COLO668 (cell line): ENCODE results near the gene ERC1.
"Not testable (repeated sequence)": the region's sequence is repeated elsewhere in the genome, so short reads cannot be mapped to it uniquely, and the experiment has no call there.

Experiments
- DNase-seq: peaks from one replicate; lab custom pipeline; 2025; ENCODE audit not compliant: unreplicated experiment; lab: John Stamatoyannopoulos, UW

ERC1 gene

DNA sequence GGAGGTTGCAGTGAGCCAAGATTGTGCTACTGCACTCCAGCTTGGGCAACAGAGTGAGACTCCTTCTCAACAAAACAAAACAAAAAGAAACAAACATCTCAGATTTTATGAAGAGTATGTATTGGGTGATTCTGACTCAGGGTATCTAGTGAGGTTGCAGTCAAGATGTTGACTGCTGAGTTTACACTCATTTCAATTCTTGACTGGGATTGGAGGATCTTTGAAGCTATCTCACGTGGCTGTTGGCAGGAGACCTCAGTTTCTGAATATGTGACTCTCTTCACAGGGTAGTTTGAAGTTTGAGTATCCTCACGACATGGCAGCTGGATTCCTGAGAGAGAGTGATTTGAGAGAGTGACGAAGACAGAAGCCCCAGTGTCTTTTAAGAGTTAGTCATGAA, 29.4 kb downstream of the ERC1 start:
- DNase-seq, result no peak

DNA sequence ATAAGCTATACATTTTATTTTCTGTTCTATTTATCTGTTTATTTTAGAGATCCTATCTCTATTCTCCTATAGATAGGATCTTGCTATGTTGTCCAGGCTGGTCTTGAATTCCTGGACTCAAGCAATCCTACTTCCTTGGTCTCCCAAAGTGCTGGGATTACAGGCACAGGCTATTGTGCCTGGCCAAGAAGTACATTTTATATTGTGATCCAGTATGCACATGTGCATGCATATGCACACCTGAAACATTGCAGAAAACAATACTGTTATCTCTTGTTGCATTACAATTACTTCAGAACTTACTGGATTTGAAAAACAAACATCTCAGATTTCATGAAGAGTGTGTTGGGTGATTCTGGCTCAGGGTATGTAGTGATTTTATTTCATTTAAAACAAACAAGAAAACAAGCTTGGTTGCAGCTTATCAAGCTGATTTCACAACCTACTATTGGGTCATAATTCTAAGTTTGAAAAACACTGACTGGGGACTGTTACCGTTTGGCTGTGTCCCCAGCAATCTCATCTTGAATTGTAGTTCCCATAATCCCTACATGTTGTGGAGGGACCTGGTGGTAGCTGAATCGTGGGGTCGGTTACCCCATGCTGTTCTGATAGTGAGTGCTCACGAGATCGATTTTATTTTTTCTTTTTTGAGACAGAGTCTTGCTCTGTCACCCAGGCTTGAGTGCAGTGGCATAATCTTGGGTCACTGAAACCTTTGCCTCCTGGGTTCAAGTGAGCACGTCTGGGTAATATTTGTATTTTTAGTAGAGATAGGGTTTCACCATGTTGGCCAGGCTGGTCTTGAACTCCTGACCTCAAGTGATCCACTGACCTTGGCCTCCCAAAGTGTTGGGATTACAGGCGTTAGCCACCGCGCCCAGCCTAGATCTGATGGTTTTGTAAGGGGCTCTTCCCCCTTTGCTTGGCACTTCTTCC, 31.3 kb downstream of the ERC1 start:
- no peak for DNase-seq

GRCh38 chr12:1030779-1031178, 39.8 kb downstream of the ERC1 start:
- DNase-seq, result no peak

DNA sequence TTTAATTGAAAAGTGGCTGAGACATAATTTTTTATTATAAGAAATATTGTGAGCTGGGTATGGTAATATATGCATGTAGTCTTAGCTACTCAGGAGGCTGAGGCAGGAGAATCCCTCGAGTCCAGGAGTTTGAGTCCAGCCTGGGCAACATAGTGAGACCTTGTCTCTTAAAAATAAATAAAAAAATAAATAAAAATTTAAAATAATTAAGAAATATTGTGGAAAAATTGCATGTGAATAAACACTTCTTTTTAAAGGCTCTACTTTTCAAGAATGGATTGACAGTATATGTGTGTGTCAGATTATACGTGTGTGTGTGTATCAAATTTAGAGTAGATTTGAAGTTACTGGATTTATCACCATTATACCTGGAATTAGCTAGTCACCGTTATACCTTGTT, 43.2 kb downstream of the ERC1 start:
- no peak for DNase-seq

DNA sequence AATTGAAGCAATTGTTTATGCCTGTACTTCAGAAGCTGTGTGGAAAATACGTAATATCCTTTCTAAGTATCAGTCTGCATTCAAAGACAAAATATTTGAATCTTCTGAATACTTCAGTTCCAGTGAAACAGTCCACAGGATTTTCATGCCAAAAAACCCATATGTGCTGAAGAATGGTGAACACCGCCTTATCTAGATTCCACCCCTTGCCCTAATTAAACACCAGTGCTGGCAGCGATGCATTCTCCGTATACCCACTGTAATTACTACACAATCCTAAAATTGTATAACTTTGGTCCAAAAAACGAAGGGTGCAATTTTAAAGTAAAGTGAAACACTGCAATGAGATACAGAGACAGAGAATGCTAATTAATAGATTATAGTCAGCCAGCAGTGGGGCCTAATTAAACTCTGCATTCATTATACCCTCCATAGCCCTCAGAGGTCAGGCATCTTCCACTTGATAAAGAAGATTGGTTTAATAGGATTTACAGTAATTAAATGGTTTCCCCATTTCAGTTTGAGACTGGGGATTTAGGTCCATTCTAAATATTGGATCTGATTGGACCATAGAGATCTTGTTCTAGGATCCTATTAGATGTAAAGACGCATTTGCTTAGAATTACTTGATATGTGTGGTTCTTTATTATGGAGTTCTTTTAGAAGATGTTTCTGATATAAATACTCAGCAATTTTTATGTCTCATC, 43.9 kb downstream of the ERC1 start:
- DNase-seq, result no peak

- DNase-seq, result no peak
Observed at GRCh38 chr12:1041478-1041877, 50.5 kb downstream of the ERC1 start.

GRCh38 chr12:1044199-1044598, 53.2 kb downstream of the ERC1 start:
- DNase-seq, result no peak

- DNase-seq, result no peak
Observed at GRCh38 chr12:1044696-1045095, 53.7 kb downstream of the ERC1 start.

- no peak for DNase-seq
Observed at GRCh38 chr12:1046727-1047126, 55.7 kb downstream of the ERC1 start.

DNA sequence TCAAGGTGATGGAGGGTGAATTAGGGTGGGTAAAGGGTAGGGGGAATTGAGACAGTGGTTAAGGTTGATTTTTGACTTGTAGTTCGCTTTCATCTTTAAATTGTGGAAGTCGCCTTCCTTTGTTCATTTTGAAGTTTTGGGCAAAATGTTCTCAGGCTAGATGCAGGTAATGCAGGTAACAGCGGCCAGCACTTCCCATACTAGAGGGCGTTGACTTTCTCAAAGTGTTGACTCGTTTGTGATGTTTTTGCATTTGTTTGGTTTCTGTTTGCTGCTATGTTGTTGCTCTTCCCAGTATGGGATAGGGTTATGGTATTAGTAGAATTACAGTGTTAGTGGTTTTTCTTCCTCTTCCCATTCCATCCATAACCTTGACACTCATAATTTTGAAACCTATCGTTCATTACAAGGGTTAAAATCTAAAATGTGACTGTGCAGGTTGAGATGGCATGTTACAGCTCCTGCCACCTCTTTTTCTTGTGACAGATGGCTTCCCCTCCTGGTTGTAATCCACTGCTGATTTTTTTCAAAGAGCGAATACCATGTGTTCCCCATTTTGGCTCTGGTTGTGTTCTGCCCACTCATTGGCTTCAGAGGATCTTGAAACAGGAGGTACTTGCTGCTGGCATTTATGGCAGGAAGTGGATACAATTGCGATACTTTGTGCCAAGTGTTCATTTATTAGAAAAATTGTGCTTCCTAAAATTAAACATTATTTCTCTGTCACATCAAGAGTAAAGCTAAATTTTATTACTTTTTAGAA, 57.1 kb downstream of the ERC1 start:
- DNase-seq, result no peak

GRCh38 chr12:1050059-1050707, 59.2 kb downstream of the ERC1 start:
- no peak for DNase-seq

DNA sequence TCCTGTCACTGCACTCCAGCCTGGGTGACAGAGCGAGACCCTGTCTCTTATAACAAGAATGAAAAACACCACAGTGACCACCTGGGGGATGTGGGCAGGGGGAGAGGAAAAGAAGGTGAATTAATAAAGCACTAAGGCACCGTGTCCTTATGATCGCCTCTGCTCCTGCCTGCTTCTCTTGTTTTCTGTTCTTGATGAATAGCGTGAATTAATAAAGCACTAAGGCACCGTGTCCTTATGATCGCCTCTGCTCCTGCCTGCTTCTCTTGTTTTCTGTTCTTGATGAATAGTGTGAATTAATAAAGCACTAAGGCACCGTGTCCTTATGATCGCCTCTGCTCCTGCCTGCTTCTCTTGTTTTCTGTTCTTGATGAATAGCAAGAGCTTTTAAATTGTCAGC, 60.6 kb downstream of the ERC1 start:
- not testable (repeated sequence) for DNase-seq

GRCh38 chr12:1053690-1054089, 62.7 kb downstream of the ERC1 start:
- no peak for DNase-seq

GRCh38 chr12:1054117-1054870, 63.3 kb downstream of the ERC1 start:
- DNase-seq, result no peak

GRCh38 chr12:1056390-1056789, 65.4 kb downstream of the ERC1 start:
- no peak for DNase-seq

GRCh38 chr12:1058423-1058822, 67.4 kb downstream of the ERC1 start:
- DNase-seq, result no peak

DNA sequence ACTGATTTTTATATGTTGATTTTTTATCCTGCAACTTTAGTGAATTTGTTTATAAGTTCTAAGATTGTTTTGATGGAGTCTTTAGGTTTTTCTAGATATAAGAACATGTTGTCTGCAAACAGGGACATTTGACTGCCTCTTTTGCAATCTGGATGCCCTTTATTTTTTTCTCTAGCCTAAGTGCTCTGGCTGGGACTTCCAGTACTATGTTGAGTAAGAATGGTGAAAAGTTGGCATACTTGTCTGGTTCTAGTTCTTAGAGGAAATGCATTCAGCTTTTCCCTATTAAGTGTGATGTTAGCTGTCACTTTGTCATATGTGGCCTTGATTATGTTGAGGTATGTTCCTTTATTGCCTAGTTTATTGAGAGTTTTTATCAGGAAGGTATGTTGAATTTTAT, 68.1 kb downstream of the ERC1 start:
- DNase-seq, result no peak

GRCh38 chr12:1063852-1064251, 72.8 kb downstream of the ERC1 start:
- no peak for DNase-seq

- DNase-seq, result no peak
Observed at GRCh38 chr12:1064317-1064716, 73.3 kb downstream of the ERC1 start.

GRCh38 chr12:1065629-1066028, 74.6 kb downstream of the ERC1 start:
- DNase-seq, result no peak
